Stimulated activated CD4-positive, alpha-beta T cell treated with anti-CD3 and anti-CD28 coated beads, Interleukin-4, amount 100 ng/mL, for 1 hour (primary cell): ENCODE data around the gene GPR162.
A peak's percentile ranks its signal among the peaks of the same experiment; 100 is the strongest.

Experiments used
- DNase-seq: peaks from one replicate; pipeline ENCODE4 v3.0.0-alpha.2; 2020

Gene GPR162

GRCh38 chr12:6824085-6824775 is 2.6 kb downstream of the GPR162 start:
- DNase-seq: no peak

DNA sequence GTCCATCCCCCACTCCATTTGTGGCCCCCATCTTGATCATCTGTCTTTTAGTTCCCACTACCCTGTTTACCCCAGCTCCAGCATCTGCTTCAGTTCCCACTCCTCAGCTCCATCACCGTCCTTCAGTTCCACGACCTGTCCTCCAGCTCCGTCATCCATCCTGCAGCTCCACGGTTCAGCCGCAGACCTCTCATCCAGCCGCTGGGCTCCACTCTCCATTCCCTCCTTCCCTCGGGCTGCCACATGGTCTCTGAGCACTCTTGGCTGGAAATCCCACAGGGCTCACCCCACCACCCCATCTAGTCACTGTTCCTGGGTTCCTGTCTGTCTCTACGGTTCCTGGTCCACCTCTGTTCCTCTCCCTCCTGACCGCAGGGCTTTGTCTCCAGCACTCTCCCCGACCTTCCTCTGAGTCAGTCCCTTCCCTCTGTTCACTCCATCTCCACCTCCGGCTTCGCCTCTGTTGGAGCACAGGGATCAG is 3.3 kb downstream of the GPR162 start:
- no peak for DNase-seq

DNA sequence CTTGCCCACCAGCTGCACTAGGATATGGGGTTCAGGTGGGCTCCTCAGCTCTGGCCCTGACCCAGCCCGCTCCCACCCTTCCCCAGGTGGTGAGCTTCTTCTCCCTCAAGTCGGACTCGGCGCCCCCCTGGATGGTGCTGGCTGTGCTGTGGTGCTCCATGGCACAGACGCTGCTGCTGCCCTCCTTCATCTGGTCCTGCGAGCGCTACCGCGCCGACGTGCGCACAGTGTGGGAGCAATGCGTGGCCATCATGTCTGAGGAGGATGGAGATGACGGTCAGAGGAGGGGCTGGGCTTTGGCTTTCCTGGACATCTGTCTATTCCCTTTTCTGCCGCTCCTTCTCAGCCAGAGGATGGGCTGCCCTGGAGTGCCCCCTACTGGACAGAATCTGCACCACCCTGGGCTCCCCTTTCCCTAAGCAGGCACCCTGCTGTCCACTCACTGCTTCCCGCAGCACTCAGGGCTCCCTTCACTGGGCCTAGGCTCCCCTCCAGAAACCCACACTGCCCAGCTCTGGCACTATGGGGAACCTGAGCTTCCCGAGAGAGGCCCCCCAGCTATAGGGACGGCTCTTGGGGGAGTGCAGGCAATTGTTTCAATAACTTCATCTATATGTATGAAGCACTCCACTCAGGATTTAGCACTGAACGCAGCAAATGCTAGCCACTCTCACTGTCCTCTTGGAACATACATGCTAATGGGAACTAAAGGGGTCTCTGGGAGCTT is 3.9 kb downstream of the GPR162 start:
- peak; percentile 83 for DNase-seq

GRCh38 chr12:6826125-6826733 is 4.6 kb downstream of the GPR162 start:
- DNase-seq: no peak

DNA sequence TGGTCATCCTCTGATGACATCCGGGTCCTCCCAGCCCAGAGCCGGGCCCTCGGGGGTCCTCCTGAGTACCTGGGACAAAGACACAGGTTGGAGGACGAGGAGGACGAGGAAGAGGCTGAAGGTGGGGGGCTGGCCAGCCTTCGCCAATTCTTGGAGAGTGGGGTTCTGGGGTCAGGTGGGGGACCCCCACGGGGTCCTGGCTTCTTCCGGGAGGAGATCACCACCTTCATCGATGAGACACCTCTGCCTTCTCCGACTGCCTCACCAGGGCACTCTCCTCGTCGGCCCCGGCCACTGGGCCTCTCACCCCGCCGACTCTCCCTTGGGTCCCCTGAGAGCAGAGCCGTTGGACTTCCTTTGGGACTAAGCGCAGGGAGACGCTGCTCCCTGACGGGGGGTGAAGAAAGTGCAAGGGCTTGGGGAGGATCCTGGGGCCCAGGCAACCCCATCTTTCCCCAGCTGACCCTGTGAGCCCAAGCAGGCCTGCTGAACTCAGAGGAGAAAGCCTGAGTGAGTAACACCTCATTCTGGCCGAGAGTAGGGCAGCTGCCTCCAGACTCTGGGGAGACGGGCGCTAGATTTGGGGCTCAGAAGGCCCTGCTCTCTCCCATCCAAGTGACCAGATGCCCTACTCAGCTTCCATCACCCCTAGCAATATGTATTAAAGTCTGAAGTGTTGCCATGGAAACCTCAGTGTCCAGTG is 5.3 kb downstream of the GPR162 start:
- DNase-seq: no peak

- DNase-seq: peak; percentile 56
Observed at GRCh38 chr12:6827437-6827911, 5.9 kb downstream of the GPR162 start.

- peak; percentile 32 for DNase-seq
Observed at GRCh38 chr12:6827982-6828780, 6.6 kb downstream of the GPR162 start, which contains the start of gene P3H3. Gene P3H3, plus strand, starts transcription at chr12:6828407. Its CDS starts 34 bp downstream, at chr12:6828441.

DNA sequence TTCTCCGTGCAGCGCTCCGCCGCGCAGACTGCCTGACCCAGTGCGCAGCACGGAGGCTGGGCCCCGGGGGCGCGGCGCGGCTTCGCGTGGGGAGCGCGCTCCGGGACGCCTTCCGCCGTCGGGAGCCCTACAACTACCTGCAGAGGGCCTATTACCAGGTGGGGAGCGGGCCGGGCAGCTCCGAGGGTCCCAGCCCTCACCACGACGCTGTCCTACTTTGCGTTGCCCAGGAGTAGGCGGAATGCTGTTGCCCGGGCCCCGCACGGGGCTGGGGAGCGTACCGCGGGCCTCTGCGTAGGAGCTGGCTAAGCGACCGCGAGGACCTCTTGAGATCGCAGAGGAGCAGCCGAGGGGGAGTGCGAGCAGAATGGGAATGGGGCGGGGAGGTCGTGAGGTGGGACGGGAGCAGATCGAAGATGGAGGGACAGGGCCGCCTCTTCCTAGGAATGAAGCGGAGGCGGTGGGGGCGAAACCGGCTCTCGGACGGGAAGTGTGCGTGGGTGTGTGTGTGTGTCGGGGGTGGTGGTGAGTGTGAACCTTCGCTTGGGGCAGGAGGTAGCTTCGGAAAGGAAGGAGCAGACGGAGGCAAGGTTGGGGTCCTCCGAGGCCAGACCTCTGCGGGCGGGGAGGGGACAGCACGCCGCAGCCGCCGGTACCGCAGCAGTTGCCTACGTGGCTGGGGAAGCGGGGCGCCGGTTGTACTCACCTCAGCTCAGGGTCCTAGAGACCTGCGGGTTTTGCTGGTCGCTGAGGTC is 7.3 kb downstream of the GPR162 start:
- DNase-seq: peak; percentile 49

DNA sequence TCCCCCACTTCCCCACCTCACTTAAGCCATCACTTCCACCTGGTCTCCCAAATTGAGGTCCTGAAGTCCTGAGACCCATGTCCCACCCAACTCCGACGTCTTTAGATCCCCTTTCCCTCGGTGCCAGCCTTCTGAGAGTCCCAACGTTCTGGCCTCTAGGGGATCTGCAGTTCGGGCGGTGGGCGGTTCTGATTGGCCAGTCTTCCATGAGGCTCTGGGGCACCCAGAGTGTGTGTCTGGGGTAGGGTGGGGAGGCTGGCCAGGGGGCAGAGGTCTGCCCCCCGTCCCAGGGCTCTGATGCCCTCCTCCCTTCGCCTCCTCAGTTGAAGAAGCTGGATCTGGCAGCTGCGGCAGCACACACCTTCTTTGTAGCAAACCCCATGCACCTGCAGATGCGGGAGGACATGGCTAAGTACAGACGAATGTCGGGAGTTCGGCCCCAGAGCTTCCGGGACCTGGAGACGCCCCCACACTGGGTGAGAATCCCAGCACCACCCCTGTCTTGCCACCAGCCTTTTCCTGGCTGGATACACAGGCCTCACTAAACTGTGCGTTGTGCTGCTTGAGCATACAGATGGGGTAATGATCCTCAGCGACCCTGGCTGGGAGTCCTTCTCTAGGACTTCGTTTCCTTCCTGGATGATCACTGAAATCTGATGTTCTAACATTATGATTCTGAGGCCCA is 8.1 kb downstream of the GPR162 start:
- DNase-seq: no peak

DNA sequence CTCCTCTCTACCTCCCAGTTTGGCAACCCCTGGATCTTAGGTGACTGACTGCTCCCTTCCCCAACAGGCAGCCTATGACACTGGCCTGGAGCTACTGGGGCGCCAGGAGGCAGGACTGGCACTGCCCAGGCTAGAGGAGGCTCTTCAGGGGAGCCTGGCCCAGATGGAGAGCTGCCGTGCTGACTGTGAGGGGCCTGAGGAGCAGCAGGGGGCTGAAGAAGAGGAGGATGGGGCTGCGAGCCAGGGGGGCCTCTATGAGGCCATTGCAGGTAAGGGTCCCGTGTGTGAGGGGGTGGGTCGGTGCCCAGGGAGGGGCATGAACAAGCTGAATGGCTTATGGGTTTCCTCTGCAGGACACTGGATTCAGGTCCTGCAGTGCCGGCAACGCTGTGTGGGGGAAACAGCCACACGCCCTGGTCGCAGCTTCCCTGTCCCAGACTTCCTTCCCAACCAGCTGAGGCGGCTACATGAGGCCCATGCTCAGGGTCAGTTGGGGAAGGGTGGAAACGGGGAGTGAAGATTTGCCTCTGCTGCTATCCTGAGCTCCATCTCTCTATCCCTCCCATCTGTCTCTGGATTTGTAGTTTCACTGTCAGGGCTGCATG is 8.8 kb downstream of the GPR162 start:
- DNase-seq: no peak

DNA sequence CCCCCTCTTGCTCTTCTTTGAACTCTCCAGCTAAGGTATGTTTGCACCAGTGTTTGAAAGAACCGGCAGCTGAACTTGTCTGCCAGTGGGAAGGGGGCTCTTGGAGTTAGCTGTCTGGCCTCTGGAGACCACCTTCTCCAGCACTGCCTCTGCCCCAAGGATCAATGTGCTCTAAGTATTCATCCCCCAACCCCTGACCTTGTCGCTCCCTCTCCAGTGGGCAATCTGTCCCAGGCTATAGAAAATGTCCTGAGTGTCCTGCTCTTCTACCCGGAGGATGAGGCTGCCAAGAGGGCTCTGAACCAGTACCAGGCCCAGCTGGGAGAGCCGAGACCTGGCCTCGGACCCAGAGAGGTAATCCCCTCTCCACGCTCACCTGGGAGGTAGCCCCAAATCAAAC is 9.4 kb downstream of the GPR162 start:
- no peak for DNase-seq

DNA sequence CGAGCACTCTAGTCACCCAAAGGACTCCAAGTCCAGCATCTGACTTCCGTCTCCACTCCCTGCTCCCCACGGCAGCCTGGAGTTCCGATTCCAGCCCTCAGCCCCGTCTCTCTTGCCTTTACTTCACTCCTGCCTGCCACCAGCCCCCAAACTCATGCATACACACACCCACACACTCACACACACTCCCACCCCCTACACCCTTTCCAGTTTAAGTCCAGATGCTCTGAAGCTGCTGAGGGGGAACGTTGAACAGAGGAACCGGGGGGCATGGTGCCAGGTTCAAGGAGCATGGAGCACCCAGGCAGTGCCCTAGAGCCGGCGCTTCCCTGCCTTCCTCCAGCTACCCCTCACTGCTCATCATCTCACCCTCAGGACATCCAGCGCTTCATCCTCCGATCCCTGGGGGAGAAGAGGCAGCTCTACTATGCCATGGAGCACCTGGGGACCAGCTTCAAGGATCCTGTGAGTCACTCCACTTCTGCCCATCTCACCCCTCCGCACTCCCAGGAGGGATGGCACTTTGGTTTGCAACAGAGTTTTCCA is 9.9 kb downstream of the GPR162 start:
- DNase-seq: no peak

GRCh38 chr12:6832125-6832524 is 10.5 kb downstream of the GPR162 start:
- no peak for DNase-seq

GRCh38 chr12:6833189-6833890 is 11.7 kb downstream of the GPR162 start:
- no peak for DNase-seq

DNA sequence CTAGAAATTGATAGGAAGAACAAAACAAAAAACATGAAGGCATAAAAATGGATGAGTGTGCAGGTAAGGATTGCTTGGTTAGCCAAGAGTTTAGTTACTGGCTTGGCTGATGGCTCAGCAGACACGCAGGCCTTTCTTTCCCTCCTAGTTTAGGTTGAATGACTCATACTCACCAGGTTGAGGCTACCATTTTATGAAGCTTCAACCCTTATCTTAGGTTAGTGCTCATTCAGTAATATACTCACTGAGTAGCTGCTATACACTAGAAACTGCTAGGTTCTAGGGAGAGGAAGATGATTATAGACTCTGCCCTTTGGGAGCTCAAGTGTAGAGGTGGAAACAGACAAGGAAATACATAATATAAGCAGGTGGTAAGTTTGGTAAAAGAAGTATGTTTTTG is 12.6 kb downstream of the GPR162 start:
- no peak for DNase-seq

GRCh38 chr12:6834873-6835272 is 13.3 kb downstream of the GPR162 start:
- no peak for DNase-seq

DNA sequence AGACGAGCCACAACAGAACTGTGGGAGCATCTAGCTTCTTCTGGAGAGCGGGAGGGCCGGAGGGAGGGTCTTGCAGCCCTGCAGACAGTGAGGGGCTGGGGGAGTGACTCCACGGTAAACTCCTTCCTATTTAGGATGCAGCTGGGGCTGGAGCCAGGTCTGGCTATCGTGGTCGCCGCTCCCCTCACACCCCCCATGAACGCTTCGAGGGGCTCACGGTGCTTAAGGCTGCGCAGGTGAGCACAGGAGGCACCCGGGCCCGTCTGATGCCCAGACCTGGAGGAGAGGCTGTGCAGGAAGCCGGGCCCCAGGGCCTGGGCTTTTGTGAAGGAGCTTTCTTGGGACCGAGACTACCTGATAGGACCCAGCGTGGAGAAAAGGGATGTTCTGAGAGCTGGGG is 15.2 kb downstream of the GPR162 start:
- no peak for DNase-seq

- DNase-seq: no peak
Observed at GRCh38 chr12:6837370-6838060, 15.9 kb downstream of the GPR162 start.

DNA sequence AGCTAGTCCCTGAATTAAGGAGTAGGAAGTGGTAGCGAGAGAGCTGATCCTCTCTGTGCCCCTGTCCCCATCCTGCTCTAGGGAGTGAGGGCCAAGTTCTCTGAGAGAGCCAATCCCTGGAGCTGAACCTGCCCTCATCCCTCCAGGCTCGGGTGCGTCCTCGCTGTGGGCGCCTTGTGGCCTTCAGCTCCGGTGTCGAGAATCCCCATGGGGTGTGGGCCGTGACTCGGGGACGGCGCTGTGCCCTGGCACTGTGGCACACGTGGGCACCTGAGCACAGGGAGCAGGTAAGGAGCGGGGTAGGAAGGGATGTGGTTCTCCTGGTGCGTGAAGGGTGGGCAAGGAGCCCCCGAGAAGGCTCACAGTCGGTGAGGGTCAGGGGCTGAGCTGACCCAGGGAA is 17.2 kb downstream of the GPR162 start:
- no peak for DNase-seq
